ENCODE data around the gene WNT7B. TPM values are rescaled to one million over a fixed set of nuclear protein-coding genes. Genes with fewer than 3 reads are reported as not detected.

Gene WNT7B
- total RNA-seq, 2 donors from 2014 or later = 0.19 TPM; not detected in 1

DNA sequence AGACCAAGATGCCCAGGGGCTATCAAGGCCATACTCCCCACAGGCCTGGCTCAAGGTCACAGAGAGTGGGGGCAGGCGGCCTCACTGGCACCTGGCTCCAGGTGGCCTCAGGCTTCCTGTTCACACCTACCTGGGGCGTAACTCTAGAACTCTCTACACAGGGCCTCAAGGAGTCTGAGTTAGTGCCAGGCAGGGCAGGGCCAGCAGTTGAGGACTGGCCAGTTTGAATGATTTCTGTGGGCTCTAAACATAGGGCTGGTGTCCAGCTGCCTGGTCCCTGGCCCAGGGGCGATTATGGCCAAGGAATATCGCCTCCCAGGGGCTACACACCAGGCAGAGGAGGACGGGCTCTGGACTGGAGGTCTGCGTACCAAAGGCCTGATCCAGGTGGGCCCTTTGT is 79.2 kb downstream of the WNT7B start:
- H3K9me3 ChIP-seq = no peaks in the 10 kb centered on the region
- H3K4me3 ChIP-seq = no peak overlapping the region
- no peaks in the 10 kb centered on the region for H3K4me1 ChIP-seq
- H3K36me3 ChIP-seq = no peaks in the 10 kb centered on the region
- no peak for TF ChIP-seq CTCF (IDR thresholded peaks at IDR 0.05)
- DNase-seq (ENCODE audit: low spot score) = no peak
- no peak overlapping the region for H3K27ac ChIP-seq
- no peaks in the 10 kb centered on the region for H3K27me3 ChIP-seq

DNA sequence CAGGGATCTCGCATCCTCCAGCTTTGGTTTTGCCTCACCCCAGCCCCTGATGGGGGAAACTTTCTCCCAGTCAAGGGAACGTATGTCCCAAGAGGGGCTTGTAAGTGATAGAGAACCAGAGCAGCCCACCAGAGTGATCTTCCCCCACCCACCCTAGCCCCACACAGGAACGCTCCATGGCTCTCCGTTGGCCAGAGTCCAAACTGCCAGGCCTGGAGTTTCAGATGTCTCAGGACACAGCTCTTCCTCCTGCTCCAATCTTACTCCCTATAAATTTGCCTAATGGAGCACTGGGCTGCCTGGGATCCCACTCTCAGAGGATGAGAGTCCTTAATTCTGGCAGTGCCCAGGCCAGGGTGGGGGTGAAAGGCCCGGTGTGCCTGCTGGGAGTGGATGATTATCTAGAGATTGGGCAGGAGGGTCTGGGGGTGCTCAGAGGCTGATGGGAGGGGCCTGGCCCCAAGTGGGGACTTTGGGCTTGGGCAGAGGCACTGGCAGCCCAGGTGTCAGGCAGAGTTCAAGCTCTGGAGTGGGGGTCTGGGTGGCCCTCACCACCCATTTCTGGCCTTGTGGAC is 79.9 kb downstream of the WNT7B start:
- Histone ChIP-seq H3K36me3 (no peaks in the 10 kb centered on the region), H3K27me3 (no peaks in the 10 kb centered on the region), H3K27ac (no peak overlapping the region), H3K4me1 (no peaks in the 10 kb centered on the region), H3K9me3 (no peaks in the 10 kb centered on the region), H3K4me3 (no peak overlapping the region)
- no peak for TF ChIP-seq CTCF (IDR thresholded peaks at IDR 0.05)
- no peak for DNase-seq (ENCODE audit: low spot score)

DNA sequence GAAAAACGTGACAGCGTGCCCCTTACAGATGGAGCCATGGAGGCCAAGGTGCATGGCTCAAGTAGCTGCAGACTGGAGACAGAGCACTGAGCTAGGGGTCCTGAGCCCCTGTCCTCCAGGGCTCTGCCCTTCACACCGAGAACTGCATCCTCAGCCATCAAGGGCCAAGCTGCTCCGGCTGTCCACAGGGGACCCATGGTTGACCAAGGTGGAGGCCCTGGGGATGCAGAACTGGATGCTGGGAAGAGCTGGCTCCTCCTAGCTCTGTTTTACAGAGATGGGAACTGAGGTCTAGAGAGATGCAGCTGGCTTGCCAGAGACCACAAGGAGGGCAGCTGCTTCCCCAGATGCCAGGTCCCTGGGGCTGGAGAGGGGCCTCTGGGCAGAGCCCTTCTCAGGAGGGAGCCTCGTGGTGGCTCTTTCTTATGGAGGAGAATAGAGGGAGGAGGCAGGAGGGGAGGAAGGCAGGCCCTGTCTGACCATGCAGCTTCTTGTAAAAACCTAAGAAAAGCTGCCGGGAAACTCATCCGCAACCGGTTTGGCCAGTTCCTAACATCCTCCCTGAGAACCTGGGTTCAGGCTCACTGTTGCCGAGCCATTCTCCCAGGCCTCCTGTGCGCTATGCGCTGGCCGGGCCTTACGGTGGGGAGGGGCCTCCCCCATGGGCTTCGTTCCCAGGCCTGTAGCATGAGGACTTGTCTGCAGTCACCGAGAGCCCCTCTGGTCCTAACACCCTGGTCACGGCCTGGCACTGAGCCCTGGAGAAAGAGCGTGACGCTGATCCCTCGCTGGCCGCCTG is 80.6 kb downstream of the WNT7B start:
- Histone ChIP-seq H3K4me1 (no peaks in the 10 kb centered on the region), H3K27ac (no peak overlapping the region), H3K36me3 (no peaks in the 10 kb centered on the region), H3K9me3 (no peaks in the 10 kb centered on the region), H3K27me3 (no peaks in the 10 kb centered on the region), H3K4me3 (no peak overlapping the region)
- TF ChIP-seq CTCF (IDR thresholded peaks at IDR 0.05) = no peak
- no peak for DNase-seq (ENCODE audit: low spot score)

- H3K36me3 ChIP-seq = no peaks in the 10 kb centered on the region
- H3K9me3 ChIP-seq = no peaks in the 10 kb centered on the region
- TF ChIP-seq CTCF (IDR thresholded peaks at IDR 0.05) = no peak
- H3K4me3 ChIP-seq = no peak overlapping the region
- H3K27ac ChIP-seq = no peak overlapping the region
- no peaks in the 10 kb centered on the region for H3K27me3 ChIP-seq
- no peaks in the 10 kb centered on the region for H3K4me1 ChIP-seq
- no peak for DNase-seq (ENCODE audit: low spot score)
Measured at GRCh38 chr22:45895436-45896152, 81.4 kb downstream of the WNT7B start.

DNA sequence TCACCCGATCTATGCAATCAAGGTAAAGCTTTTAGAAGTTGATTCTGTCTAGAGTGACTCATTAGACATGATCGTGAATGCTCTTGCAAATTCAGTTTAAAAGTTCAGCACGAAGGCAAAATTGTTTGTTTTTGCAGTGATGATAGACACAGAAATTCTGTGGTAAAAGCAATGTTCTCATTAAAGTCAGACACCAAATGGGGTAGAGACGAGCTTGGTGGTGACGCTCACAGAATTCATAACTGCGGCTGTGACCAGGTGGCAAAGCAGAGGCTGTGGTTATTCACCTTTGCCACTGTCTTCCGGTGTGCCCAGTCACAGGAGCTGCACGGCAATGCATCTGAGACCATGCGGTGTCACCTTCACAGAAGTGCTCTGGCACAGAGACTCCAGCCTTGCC is 83.4 kb downstream of the WNT7B start:
- DNase-seq (ENCODE audit: low spot score) = no peak
- Histone ChIP-seq H3K4me1 (peaks cover 0 to 10% of the 10 kb centered on the region in 2 donors), H3K27ac (no peak overlapping the region), H3K4me3 (no peak overlapping the region), H3K9me3 (no peaks in the 10 kb centered on the region), H3K36me3 (no peaks in the 10 kb centered on the region), H3K27me3 (no peaks in the 10 kb centered on the region)
- TF ChIP-seq CTCF (IDR thresholded peaks at IDR 0.05) = no peak
